NCI-H446 treated with DMSO at 0.1 percent for 48 hours (cell line): ENCODE results near the gene MEF2C.

Experiments used
- DNase-seq: peaks from one replicate; lab custom pipeline; 2025; lab: John Stamatoyannopoulos, UW

The MEF2C gene

GRCh38 chr5:88829054-88829453 is 53.9 kb downstream of the MEF2C start:
- DNase-seq: no peak

GRCh38 chr5:88827997-88828396 is 55.0 kb downstream of the MEF2C start:
- no peak for DNase-seq

DNA sequence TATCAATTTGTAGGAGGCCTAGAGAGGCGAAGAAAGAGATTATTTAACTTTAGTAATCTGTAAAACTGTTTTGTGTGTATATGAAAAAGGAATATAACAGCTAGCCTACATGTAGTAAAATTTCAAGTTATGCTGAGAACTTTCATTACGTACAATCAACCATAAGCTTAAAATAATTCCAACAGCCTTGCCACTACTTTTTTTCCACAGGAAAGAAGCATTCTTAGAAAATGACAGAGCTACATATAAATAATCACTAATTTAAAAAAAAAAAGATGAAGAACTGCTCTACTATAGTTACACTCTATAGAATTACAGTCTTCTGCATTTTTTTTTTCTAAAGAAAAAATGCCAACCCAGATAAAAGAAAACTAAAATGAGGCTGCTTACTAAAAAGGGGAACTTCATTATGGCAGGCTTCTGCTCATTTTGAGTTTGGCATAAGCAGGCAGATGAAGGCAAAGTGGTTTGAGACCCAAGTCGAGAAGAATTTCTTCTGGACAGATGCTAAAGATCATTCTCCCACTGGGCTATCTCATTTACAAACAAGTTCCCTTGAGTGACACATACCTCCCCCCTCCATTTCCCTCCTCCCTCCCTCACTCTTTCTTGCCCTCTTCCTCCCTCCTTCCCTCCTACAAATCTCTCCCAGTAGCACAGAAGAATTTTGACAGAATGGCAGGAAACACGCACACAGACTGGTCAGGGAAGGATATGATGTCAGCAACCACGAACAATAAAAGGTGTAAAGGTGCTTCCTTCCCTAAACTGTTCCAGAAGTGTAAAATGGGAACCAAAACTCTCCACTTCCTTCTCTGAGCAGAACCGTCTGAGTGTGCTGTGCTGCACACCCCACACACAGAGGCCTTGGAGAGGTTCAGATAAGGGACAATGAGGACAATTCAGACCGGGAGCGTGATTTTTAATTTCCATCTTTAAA is 56.1 kb downstream of the MEF2C start:
- DNase-seq: no peak

- no peak for DNase-seq
Measured at GRCh38 chr5:88825584-88826315, 57.2 kb downstream of the MEF2C start.

GRCh38 chr5:88824892-88825583 is 57.9 kb downstream of the MEF2C start:
- peak; percentile 48 for DNase-seq

DNA sequence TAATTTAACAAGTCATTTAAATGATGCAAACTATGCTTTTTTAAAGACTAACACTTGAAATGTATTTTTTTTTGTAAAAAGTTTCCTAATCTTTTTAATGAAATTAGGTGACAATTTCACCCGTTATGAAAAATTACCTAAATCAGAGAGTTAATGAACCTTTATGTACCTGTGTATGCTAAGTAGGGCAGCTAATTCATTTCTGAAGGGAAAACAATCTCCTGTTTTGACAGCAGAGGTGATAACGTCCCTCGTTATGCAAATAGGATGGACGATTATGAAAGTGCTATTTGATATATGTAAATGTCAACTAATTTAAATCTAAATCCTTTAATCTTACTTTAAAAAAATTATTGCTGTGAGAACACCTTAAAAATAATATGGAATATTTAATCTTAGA is 58.8 kb downstream of the MEF2C start:
- no peak for DNase-seq

- DNase-seq: no peak
Measured at GRCh38 chr5:88823201-88823600, 59.8 kb downstream of the MEF2C start.

DNA sequence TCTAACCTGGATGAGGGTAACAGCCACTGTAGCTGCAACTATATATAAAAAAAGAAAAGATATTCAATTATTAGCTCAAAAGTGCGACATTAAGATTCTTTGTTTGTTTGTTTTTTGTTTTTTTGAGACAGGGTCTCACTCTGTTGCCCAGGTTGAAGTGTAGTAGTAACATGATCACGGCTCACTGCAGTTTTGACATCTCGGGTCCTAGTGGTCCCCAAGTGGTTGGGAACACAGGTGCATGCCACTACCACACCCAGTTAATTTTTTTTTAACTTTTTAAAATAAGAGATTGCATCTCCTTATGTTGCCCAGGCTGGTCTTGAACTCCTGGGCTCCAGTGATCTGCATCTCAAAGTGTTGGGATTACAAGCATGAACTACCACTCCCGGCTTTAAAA is 61.8 kb downstream of the MEF2C start:
- no peak for DNase-seq

GRCh38 chr5:88820581-88820980 is 62.4 kb downstream of the MEF2C start:
- DNase-seq: no peak

- DNase-seq: no peak
Measured at GRCh38 chr5:88819301-88819999, 63.5 kb downstream of the MEF2C start.

DNA sequence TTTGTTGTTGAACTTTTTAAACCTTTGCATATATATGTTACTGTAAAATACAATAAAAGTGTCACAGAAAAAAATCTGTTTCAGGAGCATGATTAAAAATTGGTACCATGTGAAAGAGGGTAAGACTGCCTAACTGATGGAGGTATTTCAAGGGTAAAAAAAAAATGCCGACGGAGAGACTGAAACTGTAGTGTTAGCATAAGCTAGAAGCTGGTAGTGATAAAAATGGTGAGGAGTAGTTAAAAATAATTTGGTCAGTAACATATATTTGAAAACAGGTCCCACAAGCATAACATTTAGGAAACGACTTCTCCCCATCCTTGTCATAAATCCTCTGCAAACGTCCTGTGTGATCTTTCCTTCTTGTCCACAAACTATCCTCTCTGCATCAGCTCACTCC is 64.7 kb downstream of the MEF2C start:
- no peak for DNase-seq

GRCh38 chr5:88816195-88816594 is 66.8 kb downstream of the MEF2C start:
- DNase-seq: no peak

DNA sequence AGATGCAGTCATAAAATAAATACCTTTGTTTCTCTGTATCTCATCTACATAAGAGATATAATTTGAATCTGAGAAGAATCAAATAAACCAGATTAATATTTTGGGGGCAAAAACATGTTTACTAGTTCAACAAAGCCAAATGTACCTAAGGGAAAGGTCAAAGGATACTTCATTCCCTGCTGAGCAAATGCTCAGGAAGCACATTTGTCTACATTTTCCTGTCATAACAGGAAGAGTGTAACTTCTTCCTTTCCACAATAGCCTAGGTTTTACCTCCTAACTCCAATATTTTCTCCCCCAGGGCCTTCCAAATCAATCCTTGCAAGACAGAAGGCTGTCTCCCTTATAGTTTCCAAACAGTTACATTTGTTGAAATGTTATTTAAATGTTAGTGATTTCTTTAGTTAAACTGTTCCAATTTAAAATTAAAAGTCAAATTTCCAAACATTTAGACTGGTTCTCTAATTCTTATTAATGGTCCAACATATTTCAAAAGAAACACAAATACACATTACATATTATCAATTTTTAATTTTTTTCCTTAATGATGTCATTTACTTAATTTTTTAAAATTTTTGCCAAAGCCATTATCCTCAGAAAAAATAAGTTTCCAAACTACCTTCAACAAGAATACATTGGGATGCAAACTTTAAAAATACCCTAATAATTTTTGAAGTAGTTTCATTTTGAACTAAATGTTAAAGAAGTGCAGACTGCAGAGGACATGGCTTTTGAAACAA is 67.8 kb downstream of the MEF2C start:
- no peak for DNase-seq

DNA sequence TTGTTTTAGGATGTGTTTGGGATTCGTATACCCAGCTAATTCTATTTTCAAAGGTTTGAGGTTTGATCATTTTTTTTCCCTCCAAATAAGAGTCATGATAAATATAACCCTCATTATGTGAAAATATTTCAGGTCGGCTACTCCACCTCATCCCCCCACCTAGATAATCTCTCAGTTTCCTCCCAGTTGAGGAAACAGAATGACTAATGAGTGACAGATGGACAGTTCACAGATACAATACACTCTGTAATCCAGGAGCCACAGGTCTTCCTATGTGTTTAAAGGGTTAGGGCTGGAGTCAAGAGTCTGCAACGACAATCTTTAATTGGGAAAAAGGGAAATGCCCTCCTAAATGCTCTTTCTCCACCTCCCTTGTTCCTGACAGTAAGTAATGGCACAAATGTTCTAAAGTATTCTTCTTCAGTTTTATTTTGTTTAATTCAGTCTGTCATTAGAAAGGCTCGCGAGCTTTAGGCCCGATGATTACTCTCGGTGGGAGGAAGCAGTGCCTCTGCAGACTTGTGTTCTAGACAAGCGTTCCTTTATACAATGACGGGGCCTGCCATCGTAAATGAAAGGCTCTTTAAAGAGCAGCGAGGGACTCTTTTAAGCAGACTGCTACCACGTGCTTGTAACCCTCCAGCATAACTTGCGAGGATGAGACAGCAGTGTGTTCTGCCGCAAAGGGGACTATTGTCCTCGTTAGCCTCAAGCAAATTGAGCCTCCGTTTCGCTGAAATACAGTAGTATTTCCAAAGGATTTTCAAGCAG is 69.0 kb downstream of the MEF2C start:
- DNase-seq: no peak

DNA sequence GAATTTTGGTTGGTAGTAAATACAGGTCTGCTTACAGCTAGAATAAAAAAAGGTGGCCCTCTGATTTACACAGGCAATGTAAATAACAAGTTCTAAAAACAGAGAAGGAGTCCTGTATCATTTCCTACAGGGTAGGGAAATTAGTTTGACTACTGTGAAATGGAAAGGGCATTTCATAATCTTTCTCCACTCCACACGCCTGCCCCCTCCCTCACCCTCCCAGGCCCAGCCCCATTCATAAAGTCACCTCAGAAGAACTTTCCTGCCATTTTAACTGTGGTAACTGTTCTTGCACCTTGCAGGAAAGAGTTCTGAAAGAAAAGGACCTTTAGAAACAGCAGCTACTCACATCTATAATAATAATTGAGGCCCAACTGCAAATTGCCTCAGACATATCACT is 69.7 kb downstream of the MEF2C start:
- DNase-seq: no peak

- DNase-seq: no peak
Measured at GRCh38 chr5:88808153-88808552, 74.8 kb downstream of the MEF2C start.

DNA sequence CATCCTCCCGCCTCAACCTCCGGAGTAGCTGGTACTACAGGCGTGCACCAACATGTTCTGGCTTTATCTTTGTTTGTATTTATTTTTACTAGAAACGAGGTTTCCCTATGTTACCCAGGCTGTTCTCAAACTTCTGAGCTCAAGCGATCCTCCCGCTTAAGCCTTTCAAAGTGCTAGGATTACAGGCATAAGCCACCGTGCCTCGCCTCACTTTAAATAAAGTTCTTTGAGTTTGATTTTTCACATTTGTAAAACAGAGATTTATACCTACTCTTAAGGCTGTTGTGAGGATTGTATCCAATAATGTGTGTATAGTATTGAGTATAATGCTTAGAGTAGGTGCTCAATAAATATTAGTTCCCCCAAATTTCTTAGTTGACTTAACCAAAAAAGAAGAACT is 75.7 kb downstream of the MEF2C start:
- no peak for DNase-seq

DNA sequence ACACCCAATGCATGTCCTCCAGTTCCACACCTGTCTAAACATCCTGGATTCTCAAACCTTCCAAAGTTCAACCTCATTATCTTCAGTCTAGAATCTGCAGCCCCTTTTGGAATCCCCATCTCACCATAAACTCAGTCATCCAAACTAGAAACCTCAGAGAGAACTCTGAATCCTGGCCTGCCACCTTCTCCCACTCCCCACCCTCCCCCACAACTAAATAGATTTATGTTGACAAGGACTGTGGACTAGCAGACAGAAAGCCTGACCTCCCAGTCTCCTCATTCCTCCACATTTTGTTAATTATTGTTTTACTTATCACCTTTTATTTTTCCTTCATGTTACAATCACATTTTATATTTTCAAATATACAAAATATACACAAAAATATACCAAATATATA is 76.6 kb downstream of the MEF2C start:
- DNase-seq: no peak

GRCh38 chr5:88805151-88805784 is 77.7 kb downstream of the MEF2C start:
- DNase-seq: no peak

DNA sequence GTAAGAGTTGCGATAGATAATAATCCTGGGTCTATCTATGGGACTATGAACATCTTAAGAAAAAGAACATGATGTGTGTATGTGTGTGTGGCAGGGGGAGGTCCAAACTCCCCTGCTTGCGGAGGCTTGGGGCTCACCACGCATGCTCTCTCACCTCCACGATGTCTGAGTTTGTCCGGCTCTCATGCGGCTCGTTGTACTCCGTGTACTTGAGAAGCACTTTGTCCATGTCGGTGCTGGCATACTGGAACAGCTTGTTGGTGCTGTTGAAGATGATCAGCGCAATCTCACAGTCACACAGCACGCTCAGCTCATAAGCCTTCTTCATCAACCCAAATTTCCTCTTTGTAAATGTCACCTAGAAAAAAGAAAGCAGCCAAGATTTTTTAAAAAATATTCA is 78.5 kb downstream of the MEF2C start:
- no peak for DNase-seq
